Hepatocyte (in vitro differentiated cells): ENCODE results near the gene DNAH17.

Experiments
- EZH2 ChIP-seq: fragments of 200-600 bp; sonication (generic); IDR thresholded peaks from 2 replicates; pipeline ENCODE4 v1.6.1; 2016; ENCODE audit warnings: antibody characterized with exemption, mild to moderate bottlenecking, borderline replicate concordance
- EZH2phosphoT487 ChIP-seq: fragments of 200-600 bp; sonication (generic); IDR thresholded peaks from one replicate; pipeline ENCODE4 v1.6.1; 2018; ENCODE audit warnings: antibody characterized with exemption, mild to moderate bottlenecking, low read depth, moderate library complexity; ENCODE audit not compliant: unreplicated experiment, severe bottlenecking
- TF ChIP-seq, protein P1 (sequence below): fragments of 200-600 bp; sonication (generic); IDR thresholded peaks from 2 replicates; pipeline ENCODE4 v1.5.1; 2016; ENCODE audit warnings: antibody characterized with exemption, mild to moderate bottlenecking; ENCODE audit not compliant: poor library complexity

DNA sequence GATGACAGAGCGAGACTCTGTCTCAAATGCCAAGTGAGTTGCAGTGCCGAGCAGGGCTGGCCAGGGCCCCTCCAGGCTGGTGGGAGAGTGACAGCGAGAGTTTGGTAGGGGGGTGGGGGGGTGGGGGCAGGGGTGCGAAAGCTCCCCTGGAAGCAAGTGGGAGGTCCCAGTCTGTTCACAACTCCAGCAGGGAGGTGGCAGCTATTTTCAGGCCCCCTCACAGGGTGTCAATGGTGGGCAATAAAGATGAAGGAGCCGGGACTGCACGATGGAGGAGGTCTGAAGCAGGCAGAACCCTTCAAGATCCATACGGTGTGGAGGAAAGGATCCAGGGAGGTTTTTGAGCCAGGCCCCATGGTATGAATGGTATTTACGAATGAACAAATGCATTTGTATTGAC lies 115.0 kb downstream of the DNAH17 start:
- no peak for TF ChIP-seq EZH2phosphoT487
- TF ChIP-seq, protein P1, sequence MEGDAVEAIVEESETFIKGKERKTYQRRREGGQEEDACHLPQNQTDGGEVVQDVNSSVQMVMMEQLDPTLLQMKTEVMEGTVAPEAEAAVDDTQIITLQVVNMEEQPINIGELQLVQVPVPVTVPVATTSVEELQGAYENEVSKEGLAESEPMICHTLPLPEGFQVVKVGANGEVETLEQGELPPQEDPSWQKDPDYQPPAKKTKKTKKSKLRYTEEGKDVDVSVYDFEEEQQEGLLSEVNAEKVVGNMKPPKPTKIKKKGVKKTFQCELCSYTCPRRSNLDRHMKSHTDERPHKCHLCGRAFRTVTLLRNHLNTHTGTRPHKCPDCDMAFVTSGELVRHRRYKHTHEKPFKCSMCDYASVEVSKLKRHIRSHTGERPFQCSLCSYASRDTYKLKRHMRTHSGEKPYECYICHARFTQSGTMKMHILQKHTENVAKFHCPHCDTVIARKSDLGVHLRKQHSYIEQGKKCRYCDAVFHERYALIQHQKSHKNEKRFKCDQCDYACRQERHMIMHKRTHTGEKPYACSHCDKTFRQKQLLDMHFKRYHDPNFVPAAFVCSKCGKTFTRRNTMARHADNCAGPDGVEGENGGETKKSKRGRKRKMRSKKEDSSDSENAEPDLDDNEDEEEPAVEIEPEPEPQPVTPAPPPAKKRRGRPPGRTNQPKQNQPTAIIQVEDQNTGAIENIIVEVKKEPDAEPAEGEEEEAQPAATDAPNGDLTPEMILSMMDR = no peak
- TF ChIP-seq EZH2 = no peak
